Vagina (tissue), 2 donors: ENCODE data around the gene ZNF185.

ENCODE experiments used
- POLR2A ChIP-seq, 2 donors: fragments of 450-650 bp; IDR thresholded peaks; one replicate each; pipeline ENCODE4 v1.6.1; 2017; ENCODE audit warnings: antibody characterized with exemption in 2 of 2, mild to moderate bottlenecking in 2 of 2, moderate library complexity in 2 of 2
- TF ChIP-seq, protein P1 (sequence below), 3 experiments: fragments of 450-650 bp in 2 of 3; fragments of 200-600 bp in 1 of 3; sonication (generic) in 1 of 3; IDR thresholded peaks; one replicate each; pipeline ENCODE4 v1.5.1; 2017 to 2019; ENCODE audit warnings: antibody characterized with exemption in 3 of 3, mild to moderate bottlenecking in 2 of 3, moderate library complexity in 2 of 3

DNA sequence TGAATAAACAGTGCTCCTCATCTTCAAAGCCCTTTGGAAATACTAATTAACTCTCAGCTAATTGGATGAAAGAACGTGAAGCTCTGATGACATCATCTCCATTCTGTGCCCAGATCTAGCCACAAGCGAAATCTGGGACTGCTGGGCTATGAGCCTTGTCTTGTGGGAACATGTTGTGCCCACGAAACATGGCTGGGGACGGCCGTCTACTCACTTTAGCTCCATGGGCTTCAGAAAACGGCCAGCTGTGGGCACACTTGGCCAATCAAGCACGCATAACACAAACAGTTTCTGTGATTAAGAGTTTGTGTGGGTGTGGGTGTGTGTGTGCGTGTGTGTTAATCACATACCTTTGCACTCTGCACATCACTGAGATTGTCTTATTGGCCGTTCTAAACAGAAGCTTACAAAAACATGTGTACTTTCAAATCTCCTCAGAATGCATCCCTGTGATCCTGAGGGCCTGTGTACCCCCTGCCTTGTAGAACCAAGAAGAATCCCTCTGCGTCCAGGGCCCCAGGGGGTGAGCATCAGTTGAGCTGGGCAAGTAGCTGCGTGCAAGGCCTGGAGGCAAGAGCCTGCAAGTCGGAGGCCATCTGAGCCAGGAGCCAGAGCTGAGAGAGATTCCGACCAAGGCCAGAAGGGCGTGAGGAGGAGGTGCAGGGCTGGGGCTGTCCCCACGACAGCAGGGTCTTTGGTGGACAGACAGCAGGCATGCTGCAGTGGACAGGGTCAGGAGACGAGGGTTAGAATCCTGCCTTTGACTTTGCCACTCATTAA, 18.7 kb upstream of the ZNF185 start:
- TF ChIP-seq, protein P1, sequence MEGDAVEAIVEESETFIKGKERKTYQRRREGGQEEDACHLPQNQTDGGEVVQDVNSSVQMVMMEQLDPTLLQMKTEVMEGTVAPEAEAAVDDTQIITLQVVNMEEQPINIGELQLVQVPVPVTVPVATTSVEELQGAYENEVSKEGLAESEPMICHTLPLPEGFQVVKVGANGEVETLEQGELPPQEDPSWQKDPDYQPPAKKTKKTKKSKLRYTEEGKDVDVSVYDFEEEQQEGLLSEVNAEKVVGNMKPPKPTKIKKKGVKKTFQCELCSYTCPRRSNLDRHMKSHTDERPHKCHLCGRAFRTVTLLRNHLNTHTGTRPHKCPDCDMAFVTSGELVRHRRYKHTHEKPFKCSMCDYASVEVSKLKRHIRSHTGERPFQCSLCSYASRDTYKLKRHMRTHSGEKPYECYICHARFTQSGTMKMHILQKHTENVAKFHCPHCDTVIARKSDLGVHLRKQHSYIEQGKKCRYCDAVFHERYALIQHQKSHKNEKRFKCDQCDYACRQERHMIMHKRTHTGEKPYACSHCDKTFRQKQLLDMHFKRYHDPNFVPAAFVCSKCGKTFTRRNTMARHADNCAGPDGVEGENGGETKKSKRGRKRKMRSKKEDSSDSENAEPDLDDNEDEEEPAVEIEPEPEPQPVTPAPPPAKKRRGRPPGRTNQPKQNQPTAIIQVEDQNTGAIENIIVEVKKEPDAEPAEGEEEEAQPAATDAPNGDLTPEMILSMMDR (IDR thresholded peaks at IDR 0.05), result no peak
- no peak for TF ChIP-seq POLR2A (IDR thresholded peaks at IDR 0.05)
